BJ (cell line): Measurements from ENCODE around the gene GNG11. TPM values are rescaled to one million over a fixed set of nuclear protein-coding genes. Genes with fewer than 3 reads are reported as not detected.

Experiments
- CTCF ChIA-PET: fragments of 350-600 bp; formaldehyde crosslinking; extraction: SDS; loops from one replicate; lab custom pipeline; 2021; ENCODE audit warnings: antibody characterized with exemption, inconsistent platforms; lab: Yijun Ruan, JAX
- POLR2A ChIA-PET: fragments of 300-600 bp; sonication (Branson Sonifier 250); formaldehyde crosslinking; extraction: SDS; loops from one replicate; lab custom pipeline; 2021; ENCODE audit warnings: antibody characterized with exemption; lab: Charles Lee
- DNase-seq: peaks from one replicate; pipeline ENCODE4 v3.0.0-alpha.2; 2011; ENCODE audit warnings: low read depth
- H3K27me3 ChIP-seq: 2 replicates; pipeline ENCODE4 v1.6.0; 2011; ENCODE audit warnings: low read length; ENCODE audit not compliant: control insufficient read depth, insufficient read depth
- H3K36me3 ChIP-seq: 2 replicates; pipeline ENCODE4 v1.5.1; 2011; ENCODE audit warnings: low read length; ENCODE audit not compliant: control insufficient read depth, insufficient read depth
- H3K4me3 ChIP-seq: 2 replicates; pipeline ENCODE4 v1.5.1; 2011; ENCODE audit warnings: low read depth, mild to moderate bottlenecking, control low read depth, low read length
- polyA plus RNA-seq: library from polyadenylated mRNA; depleted of rRNA; stranded (reverse); fragments of >200 nt; gene quantifications from 2 replicates; pipeline ENCODE4 v1.2.3, GENCODE V29; 2011
- TF ChIP-seq, protein P1 (sequence below): IDR thresholded peaks from 2 replicates; pipeline ENCODE4 v1.5.1; 2011; ENCODE audit warnings: low read depth, mild to moderate bottlenecking, control low read depth, inconsistent platforms, low read length, moderate library complexity; ENCODE audit not compliant: insufficient read depth

The GNG11 gene
- polyA plus RNA-seq, 1 experiment: 9.3 TPM

DNA sequence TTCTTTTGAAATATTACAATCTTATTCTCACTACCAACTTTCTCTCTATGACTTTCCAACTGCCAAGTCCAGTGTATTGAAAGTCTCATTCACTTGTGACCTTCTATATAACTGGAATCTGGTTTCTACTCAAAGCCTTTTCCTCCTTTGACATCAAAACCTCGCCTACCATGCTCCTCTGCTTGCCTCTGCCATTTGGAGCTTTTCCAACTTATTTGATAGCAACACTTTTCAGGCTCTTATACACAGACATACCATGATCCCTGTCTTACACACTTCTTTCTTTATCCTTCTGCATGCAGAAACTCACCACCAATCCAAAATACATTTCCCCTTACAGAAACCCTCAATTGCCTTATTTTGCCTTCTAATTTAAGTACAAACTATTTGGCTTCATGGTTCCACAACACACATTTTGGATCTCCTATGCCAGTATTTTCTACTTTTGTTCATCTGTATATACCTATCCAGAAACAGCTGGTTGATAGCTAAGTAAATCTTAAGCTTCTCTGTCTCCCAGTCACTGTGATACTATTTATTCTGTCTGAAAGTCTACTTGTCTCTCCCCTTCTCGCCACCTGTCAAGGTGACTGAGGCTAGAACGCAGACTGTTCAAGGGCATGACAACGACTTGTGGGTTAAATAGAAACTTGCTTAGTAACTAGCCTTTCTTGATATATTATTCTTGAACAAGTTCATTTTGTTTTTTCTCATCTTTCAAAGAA, 22.4 kb downstream of the GNG11 start:
- ChIA-PET POLR2A (no interaction called here), CTCF (no interaction called here)
- TF ChIP-seq, protein P1, sequence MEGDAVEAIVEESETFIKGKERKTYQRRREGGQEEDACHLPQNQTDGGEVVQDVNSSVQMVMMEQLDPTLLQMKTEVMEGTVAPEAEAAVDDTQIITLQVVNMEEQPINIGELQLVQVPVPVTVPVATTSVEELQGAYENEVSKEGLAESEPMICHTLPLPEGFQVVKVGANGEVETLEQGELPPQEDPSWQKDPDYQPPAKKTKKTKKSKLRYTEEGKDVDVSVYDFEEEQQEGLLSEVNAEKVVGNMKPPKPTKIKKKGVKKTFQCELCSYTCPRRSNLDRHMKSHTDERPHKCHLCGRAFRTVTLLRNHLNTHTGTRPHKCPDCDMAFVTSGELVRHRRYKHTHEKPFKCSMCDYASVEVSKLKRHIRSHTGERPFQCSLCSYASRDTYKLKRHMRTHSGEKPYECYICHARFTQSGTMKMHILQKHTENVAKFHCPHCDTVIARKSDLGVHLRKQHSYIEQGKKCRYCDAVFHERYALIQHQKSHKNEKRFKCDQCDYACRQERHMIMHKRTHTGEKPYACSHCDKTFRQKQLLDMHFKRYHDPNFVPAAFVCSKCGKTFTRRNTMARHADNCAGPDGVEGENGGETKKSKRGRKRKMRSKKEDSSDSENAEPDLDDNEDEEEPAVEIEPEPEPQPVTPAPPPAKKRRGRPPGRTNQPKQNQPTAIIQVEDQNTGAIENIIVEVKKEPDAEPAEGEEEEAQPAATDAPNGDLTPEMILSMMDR: no peak
- H3K36me3 ChIP-seq: no peaks in the 10 kb centered on the region
- no peaks in the 10 kb centered on the region for H3K27me3 ChIP-seq
- no peak overlapping the region for H3K4me3 ChIP-seq
- DNase-seq: no peak

DNA sequence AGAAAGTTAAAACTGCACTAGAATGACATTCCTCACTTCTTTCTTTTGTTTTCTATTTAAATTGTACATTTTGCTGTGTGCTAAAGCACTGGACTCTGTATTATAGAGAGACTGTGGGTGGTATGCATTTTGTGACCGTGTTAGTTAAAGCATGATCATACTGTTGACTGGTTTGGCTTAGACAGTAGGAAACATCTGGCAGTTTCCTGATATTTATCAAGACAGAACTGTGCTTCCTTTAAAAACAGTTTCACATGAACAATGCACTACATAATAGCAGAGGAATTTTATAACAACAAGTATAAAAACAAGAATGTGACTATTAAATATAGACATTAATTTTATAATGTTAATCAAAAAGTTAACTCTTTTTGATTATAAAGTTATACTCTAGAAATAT, 23.1 kb downstream of the GNG11 start:
- CTCF ChIA-PET: interaction anchor here (1.0 kb wide), 1 partner anchor 51 kb away, joined by 5 read pairs; no protein-coding TSS in a partner anchor
- TF ChIP-seq, protein P1: no peak
- H3K27me3 ChIP-seq: no peaks in the 10 kb centered on the region
- H3K36me3 ChIP-seq: no peaks in the 10 kb centered on the region
- no peak overlapping the region for H3K4me3 ChIP-seq
- no peak for DNase-seq
- POLR2A ChIA-PET: no interaction called here

DNA sequence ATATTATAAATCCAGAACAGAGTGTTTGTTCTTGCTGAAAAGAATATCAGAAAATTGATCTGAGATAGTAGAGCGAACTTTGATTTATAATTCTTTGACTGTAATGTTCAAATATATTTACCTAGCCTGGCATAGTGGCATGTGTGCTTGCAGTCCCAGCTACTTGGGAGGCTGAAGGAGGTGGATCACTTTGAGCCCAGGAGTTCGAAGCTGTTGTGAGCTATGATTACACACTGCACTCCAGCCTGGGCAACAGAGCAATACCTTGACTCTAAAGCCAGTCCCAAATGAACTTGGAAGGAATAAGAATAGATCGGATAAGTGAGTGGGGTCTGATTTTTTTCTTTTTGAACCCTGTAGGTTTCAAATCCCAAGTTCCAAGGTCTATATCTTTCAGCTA, 23.5 kb downstream of the GNG11 start:
- no peaks in the 10 kb centered on the region for H3K27me3 ChIP-seq
- no peak for DNase-seq
- CTCF ChIA-PET: interaction anchor here (1.0 kb wide), 1 partner anchor 52 kb away, joined by 5 read pairs; no protein-coding TSS in a partner anchor
- no peaks in the 10 kb centered on the region for H3K36me3 ChIP-seq
- TF ChIP-seq, protein P1: no peak
- POLR2A ChIA-PET: no interaction called here
- H3K4me3 ChIP-seq: no peak overlapping the region

DNA sequence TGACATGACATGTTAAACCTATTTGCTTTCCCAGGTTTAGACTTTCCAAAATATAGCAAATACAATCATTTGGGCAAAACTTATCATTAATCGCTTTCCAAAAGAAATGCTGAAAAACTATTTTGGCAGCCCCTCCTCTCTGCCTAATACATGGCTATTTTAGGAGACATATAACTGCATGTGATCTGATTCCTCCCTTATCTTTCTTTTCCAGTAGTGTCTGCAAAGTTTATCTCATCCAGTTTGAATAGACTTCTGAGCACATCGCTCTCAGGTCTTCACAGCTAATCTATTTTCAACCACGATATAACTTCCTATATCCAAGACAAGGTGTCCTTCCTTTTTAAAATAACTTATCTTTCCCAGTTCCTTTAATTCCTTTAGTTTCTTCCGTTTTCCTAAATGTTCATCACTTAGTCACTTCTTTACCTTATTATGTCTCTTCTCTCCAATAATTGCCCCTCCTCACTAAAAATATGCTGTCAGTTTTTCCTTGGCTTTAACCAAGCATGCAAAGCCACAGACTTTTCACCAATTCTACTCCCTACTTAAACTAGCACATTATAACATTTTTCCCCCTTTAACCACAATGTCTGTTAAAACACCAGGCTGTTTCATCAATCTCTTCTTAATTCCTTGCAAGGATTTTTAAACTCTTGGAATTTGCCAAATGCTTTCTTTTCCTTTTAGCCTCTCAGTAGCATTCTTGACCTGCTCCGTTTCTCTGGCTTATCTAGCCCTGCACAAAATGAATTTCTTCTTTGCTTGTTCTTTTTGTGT, 24.4 kb downstream of the GNG11 start:
- Histone ChIP-seq H3K4me3 (no peak overlapping the region), H3K36me3 (no peaks in the 10 kb centered on the region), H3K27me3 (no peaks in the 10 kb centered on the region)
- TF ChIP-seq, protein P1: no peak
- ChIA-PET POLR2A (interaction anchor here (0.7 kb wide), 1 partner anchor 458 kb away, joined by 3 read pairs; no protein-coding TSS in a partner anchor), CTCF (interaction anchor here (1.0 to 1.5 kb wide), 4 partner anchors 14 to 141 kb away, joined by 4 to 5 read pairs (median 4); no protein-coding TSS in a partner anchor)
- DNase-seq: no peak

DNA sequence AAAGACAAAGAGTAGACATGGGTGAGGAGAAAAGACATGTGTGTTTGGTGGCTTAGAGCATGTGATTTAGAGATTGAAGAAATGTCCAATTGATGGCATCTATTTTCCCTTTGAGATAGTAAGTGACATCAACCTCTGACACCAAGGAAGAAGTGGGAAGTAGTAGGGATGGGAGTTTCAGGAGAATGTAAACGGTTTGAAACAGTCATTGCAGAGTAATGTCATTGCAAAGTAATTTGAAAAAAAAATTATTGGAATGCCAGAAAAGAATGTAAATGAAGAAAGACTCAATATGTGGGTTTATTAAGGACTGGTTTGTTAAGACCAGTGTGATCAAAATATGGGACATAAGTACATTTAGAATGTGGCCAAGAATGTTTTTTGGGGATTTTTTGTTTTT, 26.6 kb downstream of the GNG11 start:
- no peak overlapping the region for H3K4me3 ChIP-seq
- POLR2A ChIA-PET: no interaction called here

More for the DNA sequence above, 26.6 kb downstream of the GNG11 start:
- TF ChIP-seq, protein P1: no peak
- H3K36me3 ChIP-seq: no peaks in the 10 kb centered on the region
- CTCF ChIA-PET: interaction anchor here (0.7 to 1.0 kb wide), 2 partner anchors 9 to 139 kb away, joined by 3 read pairs; no protein-coding TSS in a partner anchor
- peak; percentile 39 for DNase-seq
- no peaks in the 10 kb centered on the region for H3K27me3 ChIP-seq
